GM19452 (cell line): ENCODE results near the gene IDUA.
"Not testable (repeated sequence)": the region's sequence is repeated elsewhere in the genome, so short reads cannot be mapped to it uniquely, and the experiment has no call there.

Experiments
- ATAC-seq: cut with Tn5 transposase; IDR thresholded peaks from one replicate; pipeline ENCODE4 v1.9.1; 2021; ENCODE audit not compliant: unreplicated experiment

The IDUA gene

GRCh38 chr4:999240-999863, 12.5 kb downstream of the IDUA start:
- ATAC-seq = not testable (repeated sequence)

GRCh38 chr4:999882-1000425, 13.1 kb downstream of the IDUA start:
- ATAC-seq = no peak

DNA sequence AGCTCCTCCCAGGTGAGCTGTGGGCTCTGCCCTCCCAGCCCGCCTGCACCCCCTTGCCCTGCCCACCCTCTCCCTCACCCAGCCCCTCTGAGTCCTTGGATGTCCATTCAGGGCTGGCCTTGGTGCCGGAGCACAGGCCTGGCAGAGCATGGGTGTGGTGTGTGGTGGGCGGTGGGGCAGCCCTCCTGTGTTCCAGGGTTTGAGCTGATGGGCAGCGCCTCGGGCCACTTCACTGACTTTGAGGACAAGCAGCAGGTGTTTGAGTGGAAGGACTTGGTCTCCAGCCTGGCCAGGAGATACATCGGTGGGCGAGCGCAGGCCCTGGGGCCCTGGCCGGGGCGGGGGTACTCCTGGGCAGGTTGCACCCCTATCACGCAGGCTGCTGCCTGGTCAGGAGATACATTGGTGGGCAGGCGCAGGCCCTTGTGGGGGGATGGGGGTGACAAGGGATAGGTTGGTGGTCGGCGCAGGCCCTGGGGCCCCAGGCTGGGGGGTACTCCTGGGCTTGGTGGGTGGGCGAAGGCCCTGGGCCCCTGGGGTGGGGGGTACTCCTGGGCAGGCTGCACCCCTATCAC, 13.9 kb downstream of the IDUA start:
- ATAC-seq = no peak

DNA sequence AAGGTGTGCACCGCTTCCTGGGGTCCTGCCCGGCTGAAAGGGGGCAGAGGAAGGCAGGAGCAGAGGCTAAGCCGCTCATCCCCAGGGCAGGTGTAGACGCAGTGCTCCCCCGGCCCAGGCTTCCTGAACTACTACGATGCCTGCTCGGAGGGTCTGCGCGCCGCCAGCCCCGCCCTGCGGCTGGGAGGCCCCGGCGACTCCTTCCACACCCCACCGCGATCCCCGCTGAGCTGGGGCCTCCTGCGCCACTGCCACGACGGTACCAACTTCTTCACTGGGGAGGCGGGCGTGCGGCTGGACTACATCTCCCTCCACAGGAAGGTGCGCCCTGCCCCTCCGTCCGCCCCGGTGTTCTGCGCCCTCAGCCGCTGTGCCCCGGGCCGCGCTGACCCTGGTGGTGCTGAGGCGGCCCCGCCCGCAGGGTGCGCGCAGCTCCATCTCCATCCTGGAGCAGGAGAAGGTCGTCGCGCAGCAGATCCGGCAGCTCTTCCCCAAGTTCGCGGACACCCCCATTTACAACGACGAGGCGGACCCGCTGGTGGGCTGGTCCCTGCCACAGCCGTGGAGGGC, 14.8 kb downstream of the IDUA start:
- ATAC-seq = no peak

GRCh38 chr4:1002131-1002630, 15.3 kb downstream of the IDUA start:
- ATAC-seq = no peak

DNA sequence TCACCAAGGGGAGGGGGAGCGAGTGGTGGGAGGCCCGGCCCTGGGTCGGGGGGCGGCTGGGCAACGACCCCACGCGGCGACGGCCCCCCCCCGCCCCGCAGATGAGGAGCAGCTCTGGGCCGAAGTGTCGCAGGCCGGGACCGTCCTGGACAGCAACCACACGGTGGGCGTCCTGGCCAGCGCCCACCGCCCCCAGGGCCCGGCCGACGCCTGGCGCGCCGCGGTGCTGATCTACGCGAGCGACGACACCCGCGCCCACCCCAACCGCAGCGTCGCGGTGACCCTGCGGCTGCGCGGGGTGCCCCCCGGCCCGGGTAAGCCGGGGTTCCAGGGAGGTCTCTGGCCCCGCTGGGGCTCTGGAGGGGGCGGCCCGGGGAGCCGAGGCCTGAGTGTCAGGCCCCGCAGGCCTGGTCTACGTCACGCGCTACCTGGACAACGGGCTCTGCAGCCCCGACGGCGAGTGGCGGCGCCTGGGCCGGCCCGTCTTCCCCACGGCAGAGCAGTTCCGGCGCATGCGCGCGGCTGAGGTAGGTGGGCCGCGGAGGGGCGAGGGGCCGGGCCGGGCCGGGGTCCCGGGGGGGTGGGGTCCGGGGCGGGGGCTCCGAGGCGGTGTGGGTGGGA, 15.9 kb downstream of the IDUA start:
- no peak for ATAC-seq

- ATAC-seq = no peak
These were observed 16.6 kb downstream of the IDUA start for GRCh38 chr4:1003271-1004070.

DNA sequence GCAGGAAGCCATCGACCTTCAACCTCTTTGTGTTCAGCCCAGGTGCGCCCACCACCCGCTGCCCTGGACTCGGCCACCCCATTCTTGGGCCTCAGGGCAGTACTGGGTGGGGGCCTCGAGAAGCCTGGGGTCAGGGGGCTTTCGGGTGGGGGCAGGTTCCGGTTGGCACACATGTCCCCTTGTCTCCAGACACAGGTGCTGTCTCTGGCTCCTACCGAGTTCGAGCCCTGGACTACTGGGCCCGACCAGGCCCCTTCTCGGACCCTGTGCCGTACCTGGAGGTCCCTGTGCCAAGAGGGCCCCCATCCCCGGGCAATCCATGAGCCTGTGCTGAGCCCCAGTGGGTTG, 17.2 kb downstream of the IDUA start:
- ATAC-seq = no peak

DNA sequence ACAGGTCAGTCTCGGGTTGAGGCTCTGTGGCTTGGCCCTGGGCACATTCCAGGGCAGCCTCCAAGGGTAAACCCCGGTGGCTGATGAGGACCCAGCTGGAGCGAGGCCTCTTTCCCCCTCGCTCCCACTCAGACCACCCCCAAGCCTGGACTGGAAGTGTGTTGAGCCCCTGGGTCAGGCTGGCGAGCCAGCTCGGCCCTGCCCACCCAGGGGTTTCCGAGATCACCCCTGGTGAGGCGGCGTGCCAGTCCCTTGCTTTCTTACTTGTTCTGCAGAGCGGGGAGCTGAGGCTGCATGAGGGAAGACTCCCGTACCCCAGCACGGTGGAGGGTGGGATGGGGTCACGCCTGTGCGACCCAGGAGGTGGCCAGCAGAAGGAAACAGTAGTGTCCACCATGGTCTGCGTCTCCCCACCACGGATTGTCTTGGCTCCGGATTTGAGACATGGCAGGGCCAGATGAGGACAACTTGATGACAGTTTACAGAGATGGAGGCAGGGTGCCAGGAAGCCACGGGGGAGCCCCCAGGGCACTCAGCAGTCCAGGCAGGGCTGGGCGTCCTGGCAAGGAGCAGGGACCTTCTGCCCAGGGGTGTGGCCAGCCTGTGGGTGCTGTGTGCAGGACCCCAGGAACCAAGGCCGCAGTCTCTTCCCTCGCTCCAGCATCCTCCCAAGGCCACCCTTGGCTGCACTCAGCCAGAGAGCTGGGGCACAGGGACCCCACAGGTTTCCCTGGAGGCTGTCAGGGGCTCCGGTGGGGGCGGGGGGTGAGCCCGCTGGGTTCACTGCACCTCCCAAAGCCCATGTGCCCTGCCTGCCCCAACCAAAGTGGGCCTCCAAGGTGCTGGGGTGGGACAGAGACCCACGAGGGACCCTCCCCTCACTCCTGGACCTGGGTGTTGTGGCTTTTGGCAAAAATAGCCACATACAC, 18.0 kb downstream of the IDUA start:
- ATAC-seq = no peak

- no peak for ATAC-seq
These were observed 20.0 kb downstream of the IDUA start for GRCh38 chr4:1006856-1007255.

DNA sequence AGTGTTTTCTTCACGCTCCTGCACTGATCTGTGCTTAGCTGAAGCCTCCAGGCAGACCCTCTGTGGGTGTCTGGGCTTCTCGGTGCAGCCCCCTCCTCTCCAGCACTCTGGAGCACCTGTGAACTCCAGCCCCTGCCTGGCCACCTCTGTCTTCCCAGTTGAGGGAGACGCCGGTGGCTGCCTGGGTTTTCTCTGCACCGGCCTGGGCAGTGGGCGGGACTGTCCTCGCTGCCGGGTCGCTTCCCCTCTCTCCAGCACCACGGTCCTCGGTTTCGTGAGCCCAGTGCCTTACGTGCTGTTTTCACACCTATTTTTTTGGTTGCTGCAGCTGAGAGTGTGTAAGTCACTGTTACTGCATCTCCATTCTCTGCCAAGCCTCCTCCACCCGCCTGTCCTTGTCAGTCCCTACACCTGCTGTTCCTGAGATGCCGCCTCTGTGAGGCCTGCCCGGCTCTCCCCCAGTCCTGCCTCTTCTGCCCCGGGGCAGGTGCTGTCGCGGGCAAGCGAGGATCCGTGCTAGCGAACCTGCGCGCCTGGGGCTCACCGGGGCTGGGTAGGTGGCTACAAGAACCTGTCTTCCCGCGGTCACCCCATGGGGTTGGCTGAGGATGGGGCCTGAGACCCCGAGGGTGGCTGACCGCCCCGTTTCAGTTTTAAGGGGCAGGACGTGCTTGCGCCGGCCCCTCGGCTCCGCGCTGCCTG, 22.1 kb downstream of the IDUA start:
- ATAC-seq = no peak

GRCh38 chr4:1009542-1010394, 22.9 kb downstream of the IDUA start:
- peak; percentile 40 for ATAC-seq

- ATAC-seq = no peak
These were observed 23.7 kb downstream of the IDUA start for GRCh38 chr4:1010395-1011021.

- no peak for ATAC-seq
These were observed 24.3 kb downstream of the IDUA start, which contains the start of gene FGFRL1 for GRCh38 chr4:1011022-1011665. TSS of gene FGFRL1 (plus strand) at chr4:1011626. CDS start at chr4:1012486, 860 bp downstream.

DNA sequence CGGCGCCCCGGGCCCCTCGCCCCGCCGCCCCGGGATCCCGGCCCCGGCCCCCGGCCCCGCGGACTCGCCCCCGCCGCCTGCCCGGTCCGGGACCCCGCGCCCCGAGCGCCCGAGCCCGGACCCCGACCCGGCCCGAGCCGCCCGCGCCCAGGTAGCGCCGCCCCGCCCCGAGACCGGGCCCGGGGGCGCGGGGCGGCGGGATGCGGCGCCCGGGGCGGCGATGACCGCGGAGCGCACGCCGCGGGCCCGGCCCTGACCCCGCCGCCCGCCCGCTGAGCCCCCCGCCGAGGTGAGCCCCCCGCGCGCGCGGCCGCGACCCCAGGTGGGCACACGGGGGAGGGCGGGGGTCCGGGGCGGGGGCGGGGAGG, 24.8 kb downstream of the IDUA start:
- ATAC-seq = no peak

GRCh38 chr4:1012034-1012739, 25.3 kb downstream of the IDUA start:
- ATAC-seq = no peak
